ENCODE measurements around the gene PLEKHA7.
A peak's percentile ranks its signal among the peaks of the same experiment; 100 is the strongest.
"Not testable (repeated sequence)": the region's sequence is repeated elsewhere in the genome, so short reads cannot be mapped to it uniquely, and the experiment has no call there.

Gene PLEKHA7

DNA sequence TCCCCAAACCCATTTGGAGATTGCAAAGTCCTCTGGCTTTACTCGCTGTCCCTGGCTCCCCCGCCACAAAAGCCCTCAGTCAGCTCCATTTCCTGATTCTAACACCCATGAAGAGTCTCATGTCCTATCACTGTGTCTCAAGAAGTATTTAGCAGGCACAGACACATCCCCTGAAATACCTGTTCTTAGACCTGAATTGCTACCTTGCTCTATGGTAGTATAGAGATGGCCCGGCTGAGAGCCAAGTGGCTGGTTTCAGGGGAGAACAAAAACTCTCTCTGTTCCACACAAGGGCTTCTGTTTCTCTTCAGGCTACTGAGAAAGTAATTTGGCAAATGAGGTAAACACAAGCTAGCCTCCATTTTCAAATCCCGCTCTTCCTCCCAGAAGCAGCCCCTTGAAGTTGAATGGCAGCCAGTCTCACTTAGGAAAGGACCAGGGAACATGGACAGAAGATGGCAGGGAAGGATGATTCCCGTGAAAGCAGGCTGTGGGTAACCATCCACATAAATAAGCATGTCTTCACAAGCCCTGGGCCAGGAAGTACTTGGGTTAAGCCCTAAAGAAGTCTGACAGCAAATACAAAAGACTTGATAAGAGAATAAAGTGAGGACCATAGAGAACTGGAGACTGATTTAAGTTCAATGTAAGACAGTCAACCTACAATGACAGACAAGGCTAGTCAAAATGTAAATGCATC lies 138.0 kb downstream of the PLEKHA7 start:
- DNase-seq, result no peak

DNA sequence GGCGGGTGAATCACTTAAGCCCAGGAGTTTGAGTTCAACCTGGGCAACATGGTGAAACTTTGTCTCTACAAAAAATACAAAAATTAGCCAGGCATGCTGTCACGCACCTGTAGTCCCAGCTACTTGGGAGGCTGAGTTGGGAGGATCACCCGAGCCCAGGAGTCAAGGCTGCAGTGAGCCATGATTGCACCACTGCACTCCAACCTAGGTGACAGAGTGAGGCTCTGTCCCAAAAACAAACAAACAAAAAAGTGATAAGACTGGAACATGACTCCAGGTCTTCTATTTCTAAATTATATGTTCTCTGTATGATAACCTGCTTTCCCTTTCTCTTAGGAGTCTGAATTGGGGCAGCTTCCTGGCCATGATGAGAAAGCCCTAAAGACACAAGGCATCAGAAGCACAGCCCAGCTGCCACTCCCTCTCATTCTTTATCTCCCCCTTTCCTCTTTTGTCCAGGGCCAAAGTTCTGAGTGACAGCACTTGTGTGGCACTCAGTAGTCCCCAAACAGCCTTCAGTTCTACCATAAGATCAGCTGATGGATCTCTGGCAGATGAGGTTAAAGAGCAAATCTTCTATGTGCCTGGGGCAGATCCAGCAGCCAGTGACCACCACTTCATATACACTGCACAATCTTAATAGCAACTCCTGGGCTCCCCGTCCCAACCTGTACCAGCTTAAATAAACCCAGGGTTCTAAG lies 139.8 kb downstream of the PLEKHA7 start:
- no peak for DNase-seq

DNA sequence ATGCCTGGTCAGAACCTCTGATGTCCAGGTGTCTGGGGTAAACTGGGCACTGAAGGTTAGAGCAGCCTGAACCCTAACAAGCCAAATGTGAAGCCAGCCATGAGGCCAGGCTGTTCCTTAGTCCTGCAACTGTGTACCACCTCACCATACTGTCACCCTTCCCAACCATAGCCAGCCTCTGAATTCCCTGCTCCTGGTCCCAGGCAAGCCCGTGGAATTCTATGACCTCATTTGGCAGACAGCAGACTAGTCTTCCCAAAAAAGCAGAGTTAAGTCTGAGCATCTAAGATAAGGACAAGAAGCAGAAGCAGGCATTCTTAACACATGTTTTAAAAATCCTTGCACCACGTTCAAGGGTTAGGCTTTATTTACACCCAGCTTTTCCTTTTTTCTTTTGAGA lies 140.9 kb downstream of the PLEKHA7 start:
- no peak for DNase-seq

DNA sequence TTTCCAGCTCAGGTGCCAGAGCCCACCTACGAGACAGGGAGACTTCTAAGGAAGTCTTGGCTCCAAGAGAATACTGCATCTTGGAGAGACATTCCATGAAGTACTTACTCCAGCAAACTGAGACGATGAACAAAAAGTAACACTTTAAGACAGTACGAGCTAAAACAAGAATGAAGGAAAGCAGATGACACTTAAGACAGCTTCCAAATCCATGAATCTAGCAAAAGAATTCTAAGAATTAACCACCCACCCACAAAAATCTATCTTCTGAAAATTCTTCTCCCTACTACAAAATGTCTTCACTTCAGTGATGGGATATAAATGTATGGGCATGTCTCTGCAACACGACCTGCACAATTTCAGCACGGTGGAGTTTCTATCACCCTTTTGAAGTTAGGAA lies 142.8 kb downstream of the PLEKHA7 start:
- DNase-seq, result no peak

DNA sequence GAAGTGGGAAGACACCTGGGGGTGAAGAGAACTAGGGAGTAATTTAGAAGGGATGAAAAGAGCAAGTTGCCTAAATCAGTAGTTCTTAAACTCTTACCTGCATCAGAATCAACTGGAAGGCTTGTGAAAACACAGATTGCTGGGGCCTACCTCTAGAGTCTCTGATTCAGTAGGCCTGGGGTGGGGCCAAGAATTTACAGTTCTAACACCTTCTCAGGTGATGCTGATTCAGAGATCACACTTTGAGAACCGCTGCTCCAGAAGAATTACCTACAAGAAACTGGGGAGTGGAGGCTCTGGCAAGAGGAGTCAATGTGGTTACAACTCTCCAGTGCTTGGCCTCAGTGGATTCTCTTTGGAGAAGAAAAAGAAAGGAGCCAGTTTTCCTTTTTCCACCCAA lies 147.1 kb downstream of the PLEKHA7 start:
- DNase-seq, result no peak

DNA sequence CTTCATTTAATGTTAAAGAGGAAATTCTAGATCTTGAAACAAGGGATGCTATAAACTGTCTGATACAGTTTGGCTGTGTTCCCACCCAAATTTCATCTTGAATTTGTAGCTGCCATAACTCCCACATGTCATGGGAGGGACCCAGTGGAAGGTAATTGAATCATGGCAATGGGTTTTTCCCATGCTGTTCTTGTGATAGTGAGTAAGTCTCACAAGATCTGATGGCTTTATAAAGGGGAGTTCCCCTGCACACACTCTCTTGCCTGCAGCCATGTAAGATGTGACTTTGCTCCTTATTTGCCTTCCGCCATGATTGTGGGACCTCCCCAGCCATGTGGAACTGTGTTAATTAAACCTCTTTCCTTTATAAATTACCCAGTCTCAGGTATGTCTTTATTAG lies 149.8 kb downstream of the PLEKHA7 start:
- DNase-seq, result not testable (repeated sequence)

DNA sequence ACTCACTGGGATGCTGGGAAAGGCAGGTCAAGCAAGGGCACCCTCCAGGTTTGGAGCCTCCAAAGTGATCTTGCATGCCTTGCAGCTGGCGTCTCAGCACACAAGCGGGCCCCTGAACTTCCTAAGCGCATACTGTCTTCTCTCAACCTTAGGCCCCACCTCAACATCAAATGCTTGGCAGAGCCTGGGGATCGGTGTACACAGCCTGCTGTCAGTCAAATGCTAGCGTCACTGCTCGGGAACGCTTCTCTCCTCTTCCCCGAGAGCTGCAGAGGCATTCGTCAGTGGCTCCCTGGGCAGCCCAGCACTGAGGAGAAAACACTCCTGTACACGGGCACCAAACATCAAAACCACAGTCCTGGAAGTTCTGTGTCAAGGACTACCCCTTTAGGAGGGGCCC lies 150.8 kb downstream of the PLEKHA7 start:
- DNase-seq, result no peak

DNA sequence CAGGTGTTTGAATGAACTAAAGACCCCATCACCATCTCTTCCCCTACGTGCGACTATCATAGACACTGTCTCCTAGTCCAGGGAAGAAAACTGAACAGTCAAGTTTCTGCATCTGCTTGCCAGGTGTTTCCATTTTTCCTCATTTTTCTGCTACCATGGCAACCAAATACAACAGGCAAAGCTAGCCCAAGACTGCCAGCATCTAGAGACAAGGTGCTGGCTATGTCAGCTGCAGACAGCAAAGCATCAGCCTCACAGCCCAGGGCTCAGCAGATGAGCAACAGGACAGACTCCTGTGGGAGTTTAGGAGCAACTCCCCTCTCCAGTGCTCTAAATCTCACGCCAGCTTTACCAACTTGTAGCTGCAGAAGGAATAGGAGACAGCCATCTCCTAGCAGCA lies 151.5 kb downstream of the PLEKHA7 start:
- peak; percentile 68 for DNase-seq

DNA sequence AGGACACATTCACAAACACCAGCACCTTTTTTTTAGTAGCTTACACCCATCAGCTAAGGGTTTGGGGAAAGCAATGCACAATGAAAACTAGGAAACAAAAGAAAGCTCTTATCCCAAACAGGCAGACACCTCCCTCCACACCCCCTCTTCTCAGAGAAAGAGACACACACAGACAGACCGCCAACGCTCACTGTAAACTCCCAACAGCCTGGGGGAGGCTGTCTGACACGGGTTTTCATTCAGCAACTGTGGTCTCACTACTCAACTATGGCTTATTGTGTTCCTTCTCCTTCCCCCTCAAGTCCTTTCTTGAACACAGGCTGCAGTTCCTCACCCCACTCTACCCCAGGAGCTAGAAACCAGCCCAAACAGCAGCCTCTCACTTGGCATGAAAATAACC lies 152.4 kb downstream of the PLEKHA7 start:
- no peak for DNase-seq

DNA sequence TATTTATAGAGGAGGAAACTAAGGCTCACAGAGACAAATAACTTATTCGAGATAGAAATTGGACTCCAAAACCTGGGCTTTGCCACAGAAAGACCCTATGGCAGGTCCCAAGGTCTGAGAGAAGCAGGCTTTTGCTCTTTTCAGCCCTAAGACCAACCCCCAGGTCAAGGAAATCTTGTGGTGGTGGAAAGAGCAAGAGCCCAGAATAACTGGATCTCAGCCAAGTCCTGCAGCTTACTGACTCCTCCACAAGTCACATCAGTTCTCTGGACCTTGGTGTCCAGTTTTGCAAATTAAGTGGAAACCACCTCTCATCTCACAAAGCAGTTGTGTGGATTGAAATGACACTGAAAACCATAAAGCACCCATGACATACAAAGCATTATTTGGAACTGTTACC lies 153.6 kb downstream of the PLEKHA7 start:
- no peak for DNase-seq

DNA sequence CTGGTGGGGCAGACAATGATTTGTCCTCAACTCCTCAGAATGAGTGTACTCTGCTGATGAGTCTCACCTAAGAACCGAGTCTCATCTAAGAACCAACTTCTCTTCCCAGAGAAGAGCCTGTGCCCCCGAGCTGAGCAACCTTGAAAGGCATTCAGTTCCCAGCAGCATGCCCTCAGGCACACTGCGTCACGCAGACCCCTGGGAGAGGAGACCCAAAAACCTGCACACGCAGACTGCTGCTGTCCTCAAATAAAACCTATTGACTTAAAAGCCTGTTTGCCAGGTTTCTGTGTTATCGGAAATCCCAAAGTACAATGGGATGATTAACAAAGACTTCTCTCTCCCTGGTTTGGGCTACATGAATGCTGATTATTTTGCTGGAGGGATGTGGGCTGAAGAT lies 154.6 kb downstream of the PLEKHA7 start:
- DNase-seq, result no peak

DNA sequence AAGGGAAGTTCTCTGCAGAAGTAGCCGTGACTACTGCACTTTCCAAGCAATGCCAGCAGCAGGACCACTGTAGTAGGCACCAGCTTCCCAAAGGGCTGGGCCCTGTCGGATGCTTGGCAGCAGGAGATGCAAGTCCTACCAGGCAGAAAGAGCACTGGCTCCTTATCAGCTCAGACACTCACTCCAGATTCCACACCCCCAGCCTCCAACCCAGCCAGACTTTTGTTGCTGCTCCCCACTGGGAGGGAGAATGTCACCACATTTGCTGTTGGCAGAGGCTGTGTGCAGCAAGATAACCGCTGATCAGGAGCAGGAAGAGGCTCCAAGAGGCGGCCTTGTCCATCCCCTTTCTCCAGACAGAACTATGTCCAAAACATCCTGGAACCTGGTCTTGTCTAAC lies 157.0 kb downstream of the PLEKHA7 start:
- DNase-seq, result no peak

DNA sequence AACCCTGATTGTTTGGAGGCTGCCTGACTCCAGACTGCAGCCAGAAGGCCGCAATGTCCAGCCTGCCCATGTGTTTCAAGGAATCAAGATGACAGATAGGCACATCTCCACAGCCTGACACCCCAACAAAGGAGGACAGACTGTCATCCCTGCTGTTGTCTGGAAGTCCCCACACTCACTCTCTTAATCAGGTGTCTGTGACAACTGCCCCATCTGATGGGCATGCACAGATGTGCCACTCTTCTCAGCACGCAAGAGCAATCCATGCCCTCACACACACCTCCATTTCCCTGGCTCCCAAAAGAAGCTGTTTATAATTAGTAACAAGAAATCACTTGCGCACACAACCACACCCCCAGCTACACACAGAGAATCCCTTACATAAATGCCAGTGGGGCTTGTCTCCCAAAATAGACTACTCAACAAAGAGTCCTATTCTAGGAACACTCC lies 158.2 kb downstream of the PLEKHA7 start:
- no peak for DNase-seq

DNA sequence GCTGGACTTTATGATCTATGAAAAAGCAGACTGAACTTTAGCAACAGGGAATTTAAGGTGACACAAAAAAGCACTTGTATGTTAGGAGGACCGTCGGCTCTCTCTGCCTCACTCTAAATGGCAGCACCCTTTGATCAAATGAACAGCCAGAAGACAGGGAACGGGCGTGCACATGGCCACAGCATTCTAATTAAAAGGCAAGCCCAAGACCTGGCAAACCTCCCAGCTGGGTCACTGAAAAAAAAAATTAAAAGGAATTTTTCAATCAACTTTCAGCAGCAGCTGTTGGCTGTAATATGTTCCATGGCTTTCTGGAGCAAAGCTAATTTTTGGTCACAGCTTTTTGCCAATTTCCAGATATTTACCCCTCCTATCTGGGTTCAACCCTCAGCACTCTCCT lies 159.2 kb downstream of the PLEKHA7 start:
- no peak for DNase-seq

DNA sequence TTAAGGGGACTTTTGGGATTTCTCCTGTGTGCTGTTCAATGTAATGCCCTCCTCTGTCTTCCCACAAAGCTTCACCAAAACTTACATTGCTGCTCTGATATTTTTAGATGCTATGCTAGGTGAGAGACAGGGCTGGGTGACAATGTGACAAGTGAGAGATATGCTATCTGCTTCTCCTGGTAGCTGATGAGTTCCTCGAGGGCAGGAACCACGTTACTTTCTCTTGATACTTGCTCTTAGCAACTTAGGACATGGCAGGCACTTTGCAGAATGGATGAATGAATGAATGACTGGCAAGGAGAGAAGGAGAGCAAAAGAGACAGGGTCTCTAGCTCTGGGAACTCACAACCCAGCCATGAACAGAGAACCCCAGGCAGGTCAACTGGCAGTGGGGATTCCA lies 160.4 kb downstream of the PLEKHA7 start:
- no peak for DNase-seq

DNA sequence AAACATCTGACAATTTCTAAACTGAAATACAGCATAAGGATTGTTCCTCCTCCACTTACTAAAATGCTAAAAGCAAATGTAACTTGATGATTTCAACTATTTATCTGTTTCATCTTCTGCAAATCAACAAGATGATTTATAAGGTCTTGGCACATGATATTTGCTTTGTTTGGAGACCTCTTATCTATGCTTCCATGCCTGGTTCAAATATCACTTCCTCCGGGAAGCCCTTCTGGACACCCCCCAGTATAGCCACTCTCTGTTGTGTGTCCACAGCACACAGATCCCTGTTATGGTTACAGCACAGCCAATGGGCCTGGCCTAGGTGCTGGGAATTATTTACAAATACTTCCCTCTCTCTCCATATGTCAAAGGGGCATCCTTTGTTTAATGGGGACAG lies 160.9 kb downstream of the PLEKHA7 start:
- no peak for DNase-seq

DNA sequence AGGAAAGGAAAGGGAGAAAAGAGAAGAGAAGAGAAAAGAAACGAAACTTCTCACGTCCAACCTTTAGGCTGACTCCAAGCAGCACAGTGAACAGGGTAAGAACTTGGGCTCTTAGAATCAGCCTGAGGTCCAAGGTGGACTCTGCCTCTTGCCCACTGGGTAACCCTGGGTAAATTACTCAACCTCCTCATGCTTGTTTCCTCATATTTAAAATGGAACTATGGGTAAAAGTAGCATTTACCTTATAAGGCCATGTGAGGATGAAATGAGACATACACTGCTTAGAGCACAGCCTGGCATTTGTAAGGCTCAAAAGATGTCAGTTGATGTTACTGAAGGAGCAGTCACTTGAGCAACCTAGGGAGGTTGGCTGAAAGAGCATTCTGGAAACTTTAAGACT lies 167.9 kb downstream of the PLEKHA7 start:
- no peak for DNase-seq

DNA sequence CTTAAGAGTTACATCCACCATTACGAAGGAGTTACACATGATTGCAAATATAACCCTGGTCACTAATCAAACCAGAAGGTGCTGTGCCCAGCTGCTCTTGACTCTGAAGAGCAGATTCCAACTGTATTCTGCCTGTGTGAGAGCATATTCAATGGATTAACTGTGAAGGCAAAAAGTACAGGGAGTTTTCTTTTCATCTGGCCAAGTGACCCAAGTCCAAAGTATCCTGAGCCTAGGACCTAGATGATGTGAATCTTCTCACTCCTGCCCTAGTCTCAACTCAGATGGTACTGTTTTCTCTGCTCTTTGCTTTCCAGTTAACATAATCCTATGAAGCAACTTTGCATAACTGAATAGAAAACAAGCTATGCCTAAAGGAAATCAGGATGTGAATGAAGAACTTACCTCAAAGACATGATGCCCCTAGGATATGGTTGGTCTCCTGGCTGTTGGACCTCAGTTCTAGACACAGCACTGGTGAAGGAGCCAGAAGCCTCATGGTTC lies 169.9 kb downstream of the PLEKHA7 start:
- DNase-seq, result no peak

DNA sequence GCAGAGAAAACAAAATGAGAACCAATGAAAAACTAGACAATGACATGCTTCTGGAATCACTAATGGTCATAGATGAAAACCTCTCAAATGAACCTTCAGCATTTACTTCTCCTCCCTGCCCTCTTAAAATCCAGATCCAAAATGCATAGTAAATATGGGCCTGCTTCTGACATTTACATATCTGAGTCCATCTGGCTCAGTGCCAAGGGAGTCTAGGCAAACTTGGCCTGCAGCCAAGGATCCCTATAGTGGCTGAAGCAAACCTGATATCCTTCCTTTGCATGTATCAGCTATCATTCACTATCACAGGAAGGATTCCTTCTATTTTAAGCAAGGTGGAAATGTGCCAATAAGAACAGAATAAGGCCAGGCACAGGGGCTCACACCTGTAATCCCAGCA lies 170.9 kb downstream of the PLEKHA7 start:
- peak; percentile 64 for DNase-seq

DNA sequence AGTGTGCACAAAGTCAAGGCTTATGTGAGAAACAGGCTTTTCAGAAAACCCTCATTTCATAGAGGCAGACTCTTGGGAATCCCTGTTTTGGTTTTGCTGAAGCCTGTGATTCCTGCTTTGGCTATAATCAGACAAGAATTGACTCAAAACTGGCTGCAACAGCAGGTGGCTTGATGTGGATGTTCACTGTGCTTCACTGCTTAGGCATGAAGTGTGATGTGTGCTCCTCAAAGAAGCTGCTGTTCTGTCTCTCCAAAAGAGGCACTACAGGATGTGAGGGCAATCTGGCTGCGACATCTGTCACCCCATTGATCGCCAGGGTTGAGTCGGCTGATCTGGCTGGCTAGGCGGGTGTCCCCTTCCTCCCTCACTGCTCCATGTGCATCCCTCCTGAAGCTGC lies 172.2 kb downstream of the PLEKHA7 start:
- no peak for DNase-seq

DNA sequence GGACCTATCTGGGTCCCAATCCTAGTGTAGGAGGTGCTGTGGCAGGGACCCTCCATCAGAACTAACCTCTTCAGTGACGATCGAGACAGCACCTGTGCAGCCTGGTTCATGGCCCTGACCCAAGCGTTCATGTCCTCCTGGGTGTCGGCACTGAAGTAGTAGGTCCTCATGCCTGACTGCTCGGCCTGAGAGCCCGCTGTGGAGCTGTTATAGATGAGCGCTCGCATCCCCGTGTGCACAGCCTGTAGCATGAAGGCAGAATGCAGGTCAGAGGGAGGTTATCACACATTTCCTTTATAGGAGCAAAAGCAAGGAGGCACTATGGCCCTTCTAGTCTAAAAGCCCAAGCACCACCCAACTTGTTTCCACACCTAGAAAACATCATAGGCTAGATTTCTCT lies 172.7 kb downstream of the PLEKHA7 start:
- no peak for DNase-seq

DNA sequence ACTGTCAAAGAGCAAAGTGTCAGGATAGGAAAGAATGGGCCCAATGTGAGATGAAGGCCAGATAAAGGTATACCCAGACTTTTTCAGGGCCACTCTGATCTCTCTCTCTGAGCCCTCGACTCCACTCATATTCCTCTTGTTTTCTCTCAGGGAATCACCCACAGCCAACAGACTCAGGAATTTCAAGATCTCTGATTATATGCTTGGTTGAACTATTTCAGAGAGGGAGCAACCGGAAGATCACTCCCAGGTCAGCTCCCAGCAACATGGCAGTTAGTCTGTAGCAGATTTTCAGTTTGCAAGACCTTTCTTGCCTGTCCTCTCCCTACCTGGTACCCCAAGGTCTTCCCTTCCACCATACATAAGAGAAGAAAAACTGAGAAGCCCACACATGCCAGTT lies 173.3 kb downstream of the PLEKHA7 start:
- DNase-seq, result no peak

DNA sequence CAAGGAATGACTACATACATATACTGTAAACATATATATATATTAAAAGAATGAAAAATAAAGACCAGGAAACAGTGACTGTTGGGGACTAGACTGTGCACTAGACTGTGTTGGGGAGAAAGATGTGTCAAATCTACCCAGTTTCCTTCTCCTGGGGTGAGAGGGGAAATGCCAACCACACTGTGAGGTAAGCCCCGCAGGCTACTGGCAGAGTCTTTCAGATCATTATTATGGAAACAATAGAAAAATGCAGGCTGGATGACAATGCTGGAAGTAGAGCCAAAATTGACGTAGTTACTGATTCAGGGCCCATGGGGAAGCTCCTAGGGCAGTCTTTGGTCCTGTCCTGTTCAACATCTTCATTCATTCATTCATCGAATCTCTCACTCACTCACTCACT lies 174.4 kb downstream of the PLEKHA7 start:
- DNase-seq, result no peak

DNA sequence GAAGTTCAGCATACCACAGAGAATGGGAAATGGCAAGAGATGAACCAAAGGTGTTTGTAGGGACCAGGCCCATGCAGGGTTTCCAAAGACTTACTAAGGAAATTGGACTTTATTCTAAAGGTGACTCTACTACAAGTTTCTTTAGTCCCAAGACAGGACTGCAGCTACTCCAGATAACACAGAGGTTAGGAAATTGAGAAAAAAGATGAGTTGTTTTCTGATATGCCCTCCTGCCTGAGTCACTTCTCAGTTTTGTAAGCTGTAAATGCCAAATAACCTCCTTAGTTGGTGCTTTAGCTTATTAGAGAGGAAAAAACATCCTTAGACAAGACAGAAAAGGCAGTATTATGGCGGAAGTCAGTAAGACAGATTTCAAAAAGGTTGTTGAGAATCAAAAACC lies 179.8 kb downstream of the PLEKHA7 start:
- no peak for DNase-seq

DNA sequence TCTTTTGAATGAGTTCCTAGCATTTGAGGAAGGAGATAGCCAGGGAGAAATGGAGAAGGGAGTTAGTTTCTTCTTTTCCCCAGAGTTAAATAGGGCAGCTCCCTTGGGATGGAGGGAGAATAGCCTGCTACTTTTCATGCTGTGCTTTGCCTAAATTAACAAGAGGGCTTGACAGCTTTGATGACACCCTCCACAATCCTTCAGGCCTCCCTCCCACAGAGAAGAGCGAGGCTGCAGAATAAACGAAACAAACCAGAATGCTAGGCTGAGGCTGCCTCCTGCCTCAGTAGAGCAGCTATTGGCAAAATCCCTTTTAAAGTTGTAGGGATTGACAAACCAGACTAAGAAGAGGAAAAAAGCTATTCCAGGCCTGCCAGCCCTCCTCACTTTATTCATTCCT lies 181.2 kb downstream of the PLEKHA7 start:
- DNase-seq, result no peak

Measured in DMS53 (cell line).